ENCODE data around the gene CFAP43.

The CFAP43 gene

GRCh38 chr10:104231784-104232612 lies at the start of gene CFAP43:
CFAP43 (minus strand) TSS chr10:104232364; CDS start chr10:104232246, 118 bp downstream.
- peak; percentile 98 to 99 (median 98) for DNase-seq (ENCODE audit: low read depth in 3 of 3)

- no peak for DNase-seq (ENCODE audit: low read depth in 3 of 3)
These were observed 49.5 kb upstream of the CFAP43 start for GRCh38 chr10:104281694-104282093.

DNA sequence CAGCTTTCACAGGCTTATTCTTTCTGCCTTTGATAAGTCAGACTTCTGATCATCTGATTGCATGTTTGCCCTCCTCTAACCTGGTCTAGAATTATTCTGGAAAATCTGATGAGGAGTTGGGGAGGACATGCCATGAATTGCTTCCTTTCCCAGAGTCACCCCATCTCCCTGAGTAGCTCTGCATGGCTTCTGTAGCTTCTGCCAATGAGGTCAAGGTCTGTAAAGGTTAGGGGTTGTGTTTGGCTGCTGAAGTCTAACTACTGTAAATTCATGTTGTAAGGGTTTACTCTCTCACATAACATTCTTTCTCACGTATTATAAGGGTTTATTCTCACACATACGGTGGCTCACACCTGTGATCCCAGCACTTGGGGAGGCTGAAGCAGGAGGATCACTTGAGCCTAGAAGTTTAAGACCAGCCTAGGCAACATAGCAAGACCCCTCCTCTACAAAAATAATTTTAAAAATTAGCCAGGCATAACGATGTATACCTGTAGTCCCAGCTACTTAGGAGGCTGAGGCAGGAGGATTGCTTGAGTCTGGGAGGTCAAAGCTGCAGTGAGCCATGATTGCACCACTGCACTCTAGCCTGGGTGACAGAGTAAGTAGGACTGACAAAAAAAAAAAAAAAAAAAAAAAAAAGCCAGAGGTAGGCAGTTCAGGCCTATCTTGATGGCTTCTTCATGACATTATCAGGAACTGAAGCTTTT lies 47.5 kb upstream of the CFAP43 start:
- no peak for DNase-seq (ENCODE audit: low read depth in 3 of 3)

GRCh38 chr10:104277785-104278184 lies 45.6 kb upstream of the CFAP43 start:
- no peak for DNase-seq (ENCODE audit: low read depth in 3 of 3)

DNA sequence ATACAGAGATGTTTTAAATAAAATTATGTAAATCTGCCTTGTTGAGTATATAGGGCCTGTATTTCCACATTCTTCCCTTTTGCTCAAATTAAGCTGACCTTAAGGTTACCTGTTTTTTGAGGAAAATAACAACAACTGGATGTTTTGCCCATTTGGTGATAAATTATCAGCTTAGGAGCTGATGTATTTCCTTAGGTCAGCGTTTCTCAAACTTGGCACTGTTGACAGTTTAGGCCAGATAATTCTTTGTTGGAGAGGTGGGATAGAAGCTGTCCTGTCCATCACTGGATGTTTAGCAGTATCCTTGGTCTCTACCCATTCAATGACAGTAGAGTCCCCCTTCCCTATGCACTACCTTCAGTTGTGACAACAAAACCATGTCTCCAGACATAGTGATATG lies 44.0 kb upstream of the CFAP43 start:
- no peak for DNase-seq (ENCODE audit: low read depth in 3 of 3)

- DNase-seq (ENCODE audit: low read depth in 3 of 3) = peak in 2 of 3 donors; percentile 24 to 45
These were observed 42.9 kb upstream of the CFAP43 start for GRCh38 chr10:104274762-104275721.

GRCh38 chr10:104273899-104274575 lies 41.9 kb upstream of the CFAP43 start:
- DNase-seq (ENCODE audit: low read depth in 3 of 3) = no peak

DNA sequence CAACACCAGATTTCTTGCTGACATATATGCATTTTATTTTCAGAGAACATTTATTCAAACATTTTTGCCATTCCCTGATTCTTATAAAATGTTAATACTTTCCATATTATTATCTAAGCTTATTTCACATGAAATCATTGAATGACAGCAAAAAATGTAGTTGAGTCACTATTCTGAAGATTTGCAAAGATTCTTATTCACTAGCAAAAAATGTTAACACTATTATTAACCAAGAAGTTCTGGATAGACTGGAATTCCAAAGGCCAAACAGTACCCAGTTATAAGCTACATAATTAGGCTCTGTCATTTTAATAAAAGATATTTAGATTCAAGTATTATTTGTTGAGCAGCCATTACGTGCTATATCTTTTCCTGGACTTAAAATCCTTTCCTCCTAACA lies 41.1 kb upstream of the CFAP43 start:
- no peak for DNase-seq (ENCODE audit: low read depth in 3 of 3)

GRCh38 chr10:104268713-104269645 lies 36.8 kb upstream of the CFAP43 start, which contains the start of gene GSTO2:
GSTO2 (plus strand) TSS chr10:104269184; CDS start chr10:104274916, 5,732 bp downstream.
- peak; percentile 94 to 99 (median 96) for DNase-seq (ENCODE audit: low read depth in 3 of 3)

DNA sequence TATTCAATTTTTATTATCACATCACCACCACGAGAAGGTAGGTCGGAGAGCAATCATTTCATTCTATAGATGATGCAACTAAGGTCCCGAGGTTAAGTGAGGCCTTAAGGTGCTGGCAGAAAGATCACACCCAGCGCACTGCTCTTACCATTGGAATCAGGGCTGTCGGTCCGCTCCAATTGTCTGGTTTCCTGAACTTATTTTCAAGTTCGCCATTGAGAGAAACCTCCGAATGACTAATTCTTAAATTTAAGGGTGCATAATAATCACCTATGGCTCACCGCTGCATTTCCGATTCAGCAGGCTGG lies 36.2 kb upstream of the CFAP43 start:
- DNase-seq (ENCODE audit: low read depth in 3 of 3) = peak in 1 of 3 donors; percentile 19

DNA sequence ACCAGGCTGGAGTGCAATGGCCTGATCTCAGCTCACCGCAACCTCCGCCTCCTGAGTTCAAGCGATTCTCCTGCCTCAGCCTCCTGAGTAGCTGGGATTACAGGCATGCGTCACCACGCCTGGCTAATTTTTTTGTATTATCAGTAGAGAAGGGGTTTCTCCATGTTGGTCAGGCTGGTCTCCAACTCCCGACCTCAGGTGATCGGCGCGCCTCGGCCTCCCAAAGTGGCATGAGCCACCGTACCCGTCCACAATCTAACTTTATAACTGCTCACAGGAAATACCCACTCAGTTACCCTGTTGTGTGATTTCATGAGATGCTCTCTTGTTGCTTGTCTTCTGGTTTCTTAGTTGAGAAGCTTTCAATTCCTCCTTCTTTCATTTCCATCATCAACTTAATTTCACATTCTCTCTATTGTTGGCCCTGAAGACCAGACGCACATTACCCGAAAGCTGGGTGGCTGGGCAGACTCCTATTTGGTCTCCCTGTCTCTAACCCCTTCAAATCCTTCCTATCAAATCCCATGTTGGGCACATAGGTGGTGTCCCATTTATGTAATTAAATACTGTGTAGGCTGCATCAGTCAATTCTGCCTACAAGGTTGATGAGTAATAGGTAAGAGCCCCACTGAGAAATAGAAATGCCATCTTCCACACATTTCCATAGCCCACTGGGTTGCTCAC lies 35.7 kb upstream of the CFAP43 start:
- no peak for DNase-seq (ENCODE audit: low read depth in 3 of 3)

GRCh38 chr10:104264783-104265182 lies 32.6 kb upstream of the CFAP43 start:
- no peak for DNase-seq (ENCODE audit: low read depth in 3 of 3)

- DNase-seq (ENCODE audit: low read depth in 3 of 3) = no peak
These were observed 29.9 kb upstream of the CFAP43 start for GRCh38 chr10:104262055-104262454.

DNA sequence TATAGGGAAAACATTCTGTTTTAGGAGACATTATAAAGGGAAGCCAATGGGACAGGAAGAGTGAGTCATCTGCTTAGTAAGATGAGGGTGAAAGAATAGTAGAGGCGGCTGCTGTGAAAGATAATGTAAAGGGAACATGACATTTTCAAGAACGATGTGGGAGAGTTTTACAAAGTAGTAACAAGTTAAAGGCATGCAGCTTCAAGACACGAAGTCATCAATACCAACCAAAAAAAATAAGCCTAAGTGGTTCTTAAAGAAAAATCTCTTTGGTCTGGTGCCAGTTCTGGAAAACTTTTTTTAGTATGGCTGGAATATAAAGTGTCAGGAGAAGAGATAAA lies 28.6 kb upstream of the CFAP43 start:
- DNase-seq (ENCODE audit: low read depth in 3 of 3) = no peak

- no peak for DNase-seq (ENCODE audit: low read depth in 3 of 3)
These were observed 28.0 kb upstream of the CFAP43 start for GRCh38 chr10:104259999-104260774.

GRCh38 chr10:104259456-104259855 lies 27.3 kb upstream of the CFAP43 start:
- no peak for DNase-seq (ENCODE audit: low read depth in 3 of 3)

- no peak for DNase-seq (ENCODE audit: low read depth in 3 of 3)
These were observed 26.0 kb upstream of the CFAP43 start for GRCh38 chr10:104258209-104258608.

GRCh38 chr10:104257235-104257634 lies 25.1 kb upstream of the CFAP43 start:
- no peak for DNase-seq (ENCODE audit: low read depth in 3 of 3)
